SK-N-SH treated with all-trans-retinoic acid at 6 μM for 48 hours (cell line): ENCODE measurements around the gene IGFBP2.

ENCODE experiments used
- ARNTL ChIP-seq: fragments of 450-650 bp; formaldehyde crosslinking; IDR thresholded peaks from 2 replicates; pipeline ENCODE4 v1.5.0; 2020; ENCODE audit warnings: low read depth, mild to moderate bottlenecking, moderate library complexity, borderline replicate concordance
- BACH2 ChIP-seq: fragments of 250-450 bp; sonication (Bioruptor Pico); IDR thresholded peaks from 2 replicates; pipeline ENCODE4 v1.9.0; 2021; ENCODE audit warnings: mild to moderate bottlenecking, borderline replicate concordance
- GLIS3 ChIP-seq: fragments of 250-450 bp; sonication (Bioruptor Pico); IDR thresholded peaks from 2 replicates; pipeline ENCODE4 v1.5.0; 2020; ENCODE audit warnings: mild to moderate bottlenecking, moderate library complexity
- ISL1 ChIP-seq: fragments of 250-450 bp; sonication (Bioruptor Pico); IDR thresholded peaks from 2 replicates; pipeline ENCODE4 v2.1.2; 2022; ENCODE audit warnings: mild to moderate bottlenecking, moderate library complexity
- RARB ChIP-seq: fragments of 250-450 bp; sonication (Bioruptor Pico); IDR thresholded peaks from 2 replicates; pipeline ENCODE4 v1.8.0; 2021; ENCODE audit warnings: mild to moderate bottlenecking, moderate library complexity
- TOX ChIP-seq: fragments of 250-450 bp; sonication (Bioruptor Pico); IDR thresholded peaks from 2 replicates; pipeline ENCODE4 v1.8.0; 2021; ENCODE audit warnings: mild to moderate bottlenecking, moderate library complexity, borderline replicate concordance
- ZFP3 ChIP-seq: fragments of 250-450 bp; sonication (Bioruptor Pico); IDR thresholded peaks from 2 replicates; pipeline ENCODE4 v1.5.0; 2020; ENCODE audit warnings: mild to moderate bottlenecking, moderate library complexity
- ZFP30 ChIP-seq: fragments of 450-650 bp; formaldehyde crosslinking; IDR thresholded peaks from 2 replicates; pipeline ENCODE4 v1.5.0; 2022; ENCODE audit warnings: mild to moderate bottlenecking, moderate library complexity
- ZNF70 ChIP-seq: fragments of 450-650 bp; formaldehyde crosslinking; IDR thresholded peaks from 2 replicates; pipeline ENCODE4 v1.5.0; 2020; ENCODE audit warnings: mild to moderate bottlenecking, moderate library complexity
- ZNF8 ChIP-seq: fragments of 450-650 bp; formaldehyde crosslinking; IDR thresholded peaks from 2 replicates; pipeline ENCODE4 v1.5.0; 2020; ENCODE audit warnings: mild to moderate bottlenecking, moderate library complexity
- TF ChIP-seq, protein P1 (sequence below): fragments of 250-450 bp; sonication (Bioruptor Pico); IDR thresholded peaks from 2 replicates; pipeline ENCODE4 v1.8.0; 2020; ENCODE audit warnings: mild to moderate bottlenecking, moderate library complexity, borderline replicate concordance
- TF ChIP-seq, protein P2 (sequence below): fragments of 250-450 bp; sonication (Bioruptor Pico); IDR thresholded peaks from 2 replicates; pipeline ENCODE4 v1.5.1; 2021; ENCODE audit warnings: mild to moderate bottlenecking, moderate library complexity

DNA sequence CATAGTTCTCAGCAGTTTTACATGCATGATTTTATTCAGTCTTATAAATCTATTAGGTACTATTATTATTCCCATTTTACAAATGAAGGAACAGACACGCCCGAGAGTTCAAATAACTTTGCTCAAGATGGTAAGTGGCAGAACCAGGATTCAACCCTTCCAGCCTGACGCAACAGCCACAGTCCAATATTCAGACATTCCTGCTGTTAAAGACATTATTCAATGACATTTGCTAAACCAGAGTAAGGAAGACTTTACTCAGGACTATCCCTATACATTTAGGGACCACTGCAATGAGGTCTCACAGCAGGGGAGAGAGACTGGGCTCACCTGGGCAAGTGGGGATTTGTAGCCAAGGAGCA lies 29.4 kb upstream of the IGFBP2 start:
- TF ChIP-seq ZFP30 (CRISPR knock-in tag) (no peak), ZNF70 (CRISPR knock-in tag) (no peak), TOX (no peak), RARB (CRISPR knock-in tag) (no peak), BACH2 (CRISPR knock-in tag) (no peak), ARNTL (CRISPR knock-in tag) (no peak), ZNF8 (CRISPR knock-in tag) (no peak), GLIS3 (CRISPR knock-in tag) (no peak), ZFP3 (CRISPR knock-in tag) (no peak), ISL1 (CRISPR knock-in tag) (no peak)
- TF ChIP-seq, protein P1, sequence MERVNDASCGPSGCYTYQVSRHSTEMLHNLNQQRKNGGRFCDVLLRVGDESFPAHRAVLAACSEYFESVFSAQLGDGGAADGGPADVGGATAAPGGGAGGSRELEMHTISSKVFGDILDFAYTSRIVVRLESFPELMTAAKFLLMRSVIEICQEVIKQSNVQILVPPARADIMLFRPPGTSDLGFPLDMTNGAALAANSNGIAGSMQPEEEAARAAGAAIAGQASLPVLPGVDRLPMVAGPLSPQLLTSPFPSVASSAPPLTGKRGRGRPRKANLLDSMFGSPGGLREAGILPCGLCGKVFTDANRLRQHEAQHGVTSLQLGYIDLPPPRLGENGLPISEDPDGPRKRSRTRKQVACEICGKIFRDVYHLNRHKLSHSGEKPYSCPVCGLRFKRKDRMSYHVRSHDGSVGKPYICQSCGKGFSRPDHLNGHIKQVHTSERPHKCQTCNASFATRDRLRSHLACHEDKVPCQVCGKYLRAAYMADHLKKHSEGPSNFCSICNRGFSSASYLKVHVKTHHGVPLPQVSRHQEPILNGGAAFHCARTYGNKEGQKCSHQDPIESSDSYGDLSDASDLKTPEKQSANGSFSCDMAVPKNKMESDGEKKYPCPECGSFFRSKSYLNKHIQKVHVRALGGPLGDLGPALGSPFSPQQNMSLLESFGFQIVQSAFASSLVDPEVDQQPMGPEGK (CRISPR knock-in tag) = no peak
- TF ChIP-seq, protein P2, sequence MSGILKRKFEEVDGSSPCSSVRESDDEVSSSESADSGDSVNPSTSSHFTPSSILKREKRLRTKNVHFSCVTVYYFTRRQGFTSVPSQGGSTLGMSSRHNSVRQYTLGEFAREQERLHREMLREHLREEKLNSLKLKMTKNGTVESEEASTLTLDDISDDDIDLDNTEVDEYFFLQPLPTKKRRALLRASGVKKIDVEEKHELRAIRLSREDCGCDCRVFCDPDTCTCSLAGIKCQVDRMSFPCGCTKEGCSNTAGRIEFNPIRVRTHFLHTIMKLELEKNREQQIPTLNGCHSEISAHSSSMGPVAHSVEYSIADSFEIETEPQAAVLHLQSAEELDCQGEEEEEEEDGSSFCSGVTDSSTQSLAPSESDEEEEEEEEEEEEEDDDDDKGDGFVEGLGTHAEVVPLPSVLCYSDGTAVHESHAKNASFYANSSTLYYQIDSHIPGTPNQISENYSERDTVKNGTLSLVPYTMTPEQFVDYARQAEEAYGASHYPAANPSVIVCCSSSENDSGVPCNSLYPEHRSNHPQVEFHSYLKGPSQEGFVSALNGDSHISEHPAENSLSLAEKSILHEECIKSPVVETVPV (CRISPR knock-in tag) = no peak
